Endothelial cell of umbilical vein (primary cell): ENCODE results near the gene STXBP5. TPM values are rescaled to one million over a fixed set of nuclear protein-coding genes. Genes with fewer than 3 reads are reported as not detected.

Experiments used
- BruUV-seq: library from RNA; stranded (reverse); fragments of 400-500 nt; replicated peaks from 2 replicates; lab custom pipeline; 2021; lab: Mats Ljungman, UMichigan
- CTCF ChIA-PET: fragments of 300-600, 350-600 bp; sonication (Branson Sonifier 250); formaldehyde crosslinking; loops from one replicate; lab custom pipeline; 2021; ENCODE audit warnings: antibody characterized with exemption, inconsistent platforms; lab: Charles Lee
- POLR2A ChIA-PET: fragments of 300-600, 350-600 bp; sonication (Branson Sonifier 250); formaldehyde crosslinking; loops from one replicate; lab custom pipeline; 2021; ENCODE audit warnings: antibody characterized with exemption, inconsistent platforms; lab: Charles Lee
- DNase-seq: peaks from one replicate; pipeline ENCODE4 v3.0.0-alpha.2; 2011; ENCODE audit warnings: low read depth, low spot score
- FAIRE-seq: peaks from 2 replicates; lab custom pipeline; 2011; peaks lifted over from hg19 to GRCh38; lab: Jason Lieb, UNC
- H2AFZ ChIP-seq: 2 replicates; pipeline ENCODE4 v1.6.0; 2012; ENCODE audit warnings: low read depth, low read length, control low read depth, inconsistent platforms
- H3K27ac ChIP-seq: 2 replicates; pipeline ENCODE4 v1.5.1; 2011; ENCODE audit warnings: low read depth, mild to moderate bottlenecking, control low read depth, low read length, moderate library complexity; ENCODE audit not compliant: insufficient read depth
- H3K27me3 ChIP-seq, 2 experiments: 2 replicates each; pipeline versions ENCODE4 v1.6.0 to v1.6.1; 2011; ENCODE audit warnings: low read length in 2 of 2, mixed read lengths in 1 of 2; ENCODE audit not compliant: control insufficient read depth in 2 of 2, insufficient read depth in 2 of 2
- H3K36me3 ChIP-seq, 2 experiments: 2 replicates in 1 of 2; 3 replicates in 1 of 2; pipeline ENCODE4 v1.5.1; 2011; ENCODE audit warnings: low read length in 2 of 2, mild to moderate bottlenecking in 1 of 2, moderate library complexity in 1 of 2; ENCODE audit not compliant: control insufficient read depth in 2 of 2, insufficient read depth in 2 of 2; ENCODE audit errors: extremely low read depth in 1 of 2
- H3K4me1 ChIP-seq: 3 replicates; pipeline ENCODE4 v1.5.1; 2011; ENCODE audit warnings: mild to moderate bottlenecking, low read length; ENCODE audit not compliant: control insufficient read depth, insufficient read depth; ENCODE audit errors: extremely low read depth
- H3K4me2 ChIP-seq: 2 replicates; pipeline ENCODE4 v1.6.1; 2011; ENCODE audit warnings: low read length, control low read depth, mixed read lengths; ENCODE audit not compliant: insufficient read depth
- H3K4me3 ChIP-seq, 3 experiments: fragments of 200-600 bp in 1 of 3; sonication (generic), shearing (Covaris generic) in 1 of 3; replicated peaks in 1 of 3; 2 replicates each; pipeline ENCODE4 v1.5.1; 2011 to 2016; ENCODE audit warnings: control low read depth in 3 of 3, low read length in 3 of 3, mild to moderate bottlenecking in 2 of 3, inconsistent platforms in 1 of 3, low read depth in 1 of 3, moderate library complexity in 1 of 3; ENCODE audit not compliant: insufficient read depth in 1 of 3
- H3K79me2 ChIP-seq: 2 replicates; pipeline ENCODE4 v1.6.0; 2012; ENCODE audit warnings: low read length, inconsistent platforms; ENCODE audit not compliant: control insufficient read depth, insufficient read depth
- H3K9ac ChIP-seq: replicated peaks from 2 replicates; pipeline ENCODE3; 2011; ENCODE audit warnings: low read length, control low read depth; ENCODE audit not compliant: insufficient read depth; ENCODE audit errors: extremely low read depth
- H3K9me1 ChIP-seq: replicated peaks from 3 replicates; pipeline ENCODE4 v1.6.0; 2011; ENCODE audit warnings: mild to moderate bottlenecking, low read length; ENCODE audit not compliant: control insufficient read depth, insufficient read depth; ENCODE audit errors: extremely low read depth
- H3K9me3 ChIP-seq: replicated peaks from 2 replicates; pipeline ENCODE4 v1.5.1; 2012; ENCODE audit warnings: low read length, inconsistent platforms; ENCODE audit not compliant: control insufficient read depth, insufficient read depth
- H4K20me1 ChIP-seq: replicated peaks from 2 replicates; pipeline ENCODE3; 2011; ENCODE audit warnings: mild to moderate bottlenecking, low read length; ENCODE audit not compliant: control insufficient read depth, insufficient read depth; ENCODE audit errors: extremely low read depth
- EZH2 ChIP-seq: IDR thresholded peaks from 2 replicates; pipeline ENCODE4 v1.6.1; 2012; ENCODE audit warnings: borderline replicate concordance, low read depth, mild to moderate bottlenecking, moderate library complexity, low read length, inconsistent platforms; ENCODE audit not compliant: severe bottlenecking
- FOS ChIP-seq: IDR thresholded peaks from 2 replicates; pipeline ENCODE4 v1.6.1; 2011; ENCODE audit warnings: mild to moderate bottlenecking, low read length, moderate library complexity, borderline replicate concordance; ENCODE audit not compliant: insufficient read depth
- GATA2 ChIP-seq: IDR thresholded peaks from 2 replicates; pipeline ENCODE4 v1.7.0; 2011; ENCODE audit warnings: low read depth, mild to moderate bottlenecking, moderate library complexity, mixed read lengths, low read length; ENCODE audit not compliant: insufficient read length, insufficient read depth
- MYC ChIP-seq: IDR thresholded peaks from one replicate; pipeline ENCODE4 v1.6.1; 2011; ENCODE audit warnings: mild to moderate bottlenecking, low read depth, low read length
- POLR2A ChIP-seq: IDR thresholded peaks from 2 replicates; pipeline ENCODE4 v1.6.1; 2012; ENCODE audit warnings: low read depth, mild to moderate bottlenecking, control low read depth, low read length
- POLR2AphosphoS5 ChIP-seq: IDR thresholded peaks from 2 replicates; pipeline ENCODE4 v1.6.1; 2012; ENCODE audit warnings: low read depth, mild to moderate bottlenecking, control low read depth, low read length, moderate library complexity; ENCODE audit not compliant: insufficient read depth
- dilution Hi-C: fragments of 300-500 bp; cut with MboI; formaldehyde crosslinking; loops from one replicate; pipeline ENCODE4 v1.15.0; 2019; ENCODE audit warnings: low sequenced_read_pairs; ENCODE audit not compliant: extremely low pct_ligation_motif_present
- intact Hi-C: fragments of 100-400 bp; cut with micrococcal nuclease; formaldehyde crosslinking; loops from one replicate; pipeline ENCODE4 v1.10.0; 2022
- polyA plus RNA-seq, 4 experiments: library from polyadenylated mRNA; depleted of rRNA in 3 of 4; stranded (reverse) in 3 of 4; unstranded in 1 of 4; fragments of >200 nt; gene quantifications; 2 replicates each; pipeline versions ENCODE4 v1.2.1 to v1.2.3, GENCODE V29; 2011 to 2012; ENCODE audit warnings: missing spikeins in 1 of 4
- total RNA-seq: library from RNA; stranded (reverse); gene quantifications from 2 replicates; pipeline ENCODE4 v1.2.3, GENCODE V29; 2021
- TF ChIP-seq, protein P1 (sequence below), 2 donors: IDR thresholded peaks; 1 replicate in 1 of 2; 2 replicates in 1 of 2; pipeline ENCODE4 v1.5.1; 2011; ENCODE audit warnings: low read length in 2 of 2, mild to moderate bottlenecking in 2 of 2, moderate library complexity in 2 of 2, control low read depth in 1 of 2, inconsistent platforms in 1 of 2, low read depth in 1 of 2; ENCODE audit not compliant: insufficient read depth in 1 of 2; ENCODE audit errors: extremely low read depth in 1 of 2

STXBP5 gene
- total and polyA plus RNA-seq, 2 donors (not counting 3 experiments of a cell fraction or from before 2014, with no cell fraction given), result 7.1 to 21.8 TPM

DNA sequence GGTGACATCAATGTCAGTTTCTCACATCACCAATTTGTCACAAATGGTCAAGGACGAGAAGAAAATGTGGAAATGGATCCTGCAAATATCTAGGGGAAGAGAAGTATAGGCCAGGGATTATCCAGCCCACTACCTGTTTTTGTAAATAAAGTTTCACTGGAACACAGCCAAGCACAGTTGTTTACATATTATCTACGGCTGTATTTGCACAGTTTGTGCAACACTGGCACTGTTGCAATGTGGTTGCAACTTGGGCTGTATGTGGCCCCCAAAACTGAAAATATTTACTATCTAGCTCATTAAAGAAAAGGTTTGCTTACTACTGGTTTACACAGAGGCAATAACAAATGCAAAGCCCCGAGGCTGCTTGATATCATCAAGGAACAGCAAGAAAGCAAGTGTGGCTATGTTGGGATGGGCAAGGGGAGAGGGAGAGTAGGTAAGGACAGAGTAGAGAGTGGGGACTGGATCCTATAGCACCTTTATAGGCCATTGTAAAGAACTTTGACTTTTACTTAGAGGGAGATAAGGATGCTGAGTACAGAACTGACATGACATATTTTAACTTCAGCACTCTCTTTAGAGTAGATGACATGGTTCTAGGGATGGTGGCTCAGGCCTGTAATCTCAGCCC is 11.8 kb upstream of the STXBP5 start:
- no peak overlapping the region for H2AFZ ChIP-seq
- H3K4me2 ChIP-seq, result no peak overlapping the region
- DNase-seq, result no peak
- no peaks in the 10 kb centered on the region for H3K27me3 ChIP-seq
- no peaks in the 10 kb centered on the region for H3K9me1 ChIP-seq
- no peak for FAIRE-seq
- H3K36me3 ChIP-seq, result no peaks in the 10 kb centered on the region
- H3K27ac ChIP-seq, result no peak overlapping the region
- H3K9ac ChIP-seq, result no peak overlapping the region
- TF ChIP-seq GATA2 (no peak), POLR2AphosphoS5 (no peak), FOS (no peak), EZH2 (no peak), POLR2A (no peak), MYC (no peak)
- TF ChIP-seq, protein P1, sequence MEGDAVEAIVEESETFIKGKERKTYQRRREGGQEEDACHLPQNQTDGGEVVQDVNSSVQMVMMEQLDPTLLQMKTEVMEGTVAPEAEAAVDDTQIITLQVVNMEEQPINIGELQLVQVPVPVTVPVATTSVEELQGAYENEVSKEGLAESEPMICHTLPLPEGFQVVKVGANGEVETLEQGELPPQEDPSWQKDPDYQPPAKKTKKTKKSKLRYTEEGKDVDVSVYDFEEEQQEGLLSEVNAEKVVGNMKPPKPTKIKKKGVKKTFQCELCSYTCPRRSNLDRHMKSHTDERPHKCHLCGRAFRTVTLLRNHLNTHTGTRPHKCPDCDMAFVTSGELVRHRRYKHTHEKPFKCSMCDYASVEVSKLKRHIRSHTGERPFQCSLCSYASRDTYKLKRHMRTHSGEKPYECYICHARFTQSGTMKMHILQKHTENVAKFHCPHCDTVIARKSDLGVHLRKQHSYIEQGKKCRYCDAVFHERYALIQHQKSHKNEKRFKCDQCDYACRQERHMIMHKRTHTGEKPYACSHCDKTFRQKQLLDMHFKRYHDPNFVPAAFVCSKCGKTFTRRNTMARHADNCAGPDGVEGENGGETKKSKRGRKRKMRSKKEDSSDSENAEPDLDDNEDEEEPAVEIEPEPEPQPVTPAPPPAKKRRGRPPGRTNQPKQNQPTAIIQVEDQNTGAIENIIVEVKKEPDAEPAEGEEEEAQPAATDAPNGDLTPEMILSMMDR (IDR thresholded peaks at IDR 0.05; ENCODE audit: extremely low read depth in 1 of 2, insufficient read depth in 1 of 2, low read depth in 1 of 2, low read length in 2 of 2), result no peak
- no peaks in the 10 kb centered on the region for H4K20me1 ChIP-seq
- ChIA-PET CTCF (no interaction called here), POLR2A (no interaction called here)
- BruUV-seq, result no TSS peak
- H3K4me1 ChIP-seq, result peaks cover 11% of the 10 kb centered on the region
- no peak overlapping the region for H3K4me3 ChIP-seq
- no peaks in the 10 kb centered on the region for H3K79me2 ChIP-seq
- no peaks in the 10 kb centered on the region for H3K9me3 ChIP-seq
- intact Hi-C loops, result no loop called here
- dilution Hi-C loops, result no loop called here
